ENCODE measurements around the gene LRP1B.

The LRP1B gene

GRCh38 chr2:140201572-140201971, 1929.2 kb downstream of the LRP1B start:
- H3K9me3 ChIP-seq = no peaks in the 10 kb centered on the region
- no peak overlapping the region for H3K27ac ChIP-seq
- no peaks in the 10 kb centered on the region for H3K36me3 ChIP-seq
- H3K27me3 ChIP-seq = no peaks in the 10 kb centered on the region
- H3K4me1 ChIP-seq = no peaks in the 10 kb centered on the region
- H4K20me1 ChIP-seq = no peaks in the 10 kb centered on the region
- no peak overlapping the region for H3K9ac ChIP-seq
- H3K4me3 ChIP-seq = no peak overlapping the region
- H3K4me2 ChIP-seq = no peak overlapping the region
- TF ChIP-seq Cebpa-rat (IDR thresholded peaks at IDR 0.05) = no peak

GRCh38 chr2:140200764-140201163, 1930.1 kb downstream of the LRP1B start:
- TF ChIP-seq Cebpa-rat (IDR thresholded peaks at IDR 0.05) = no peak
- no peak overlapping the region for H3K4me2 ChIP-seq
- H3K27ac ChIP-seq = no peak overlapping the region
- H3K9me3 ChIP-seq = no peaks in the 10 kb centered on the region
- H3K36me3 ChIP-seq = no peaks in the 10 kb centered on the region
- H3K9ac ChIP-seq = no peak overlapping the region
- H3K4me3 ChIP-seq = no peak overlapping the region
- no peaks in the 10 kb centered on the region for H3K4me1 ChIP-seq
- no peaks in the 10 kb centered on the region for H3K27me3 ChIP-seq
- H4K20me1 ChIP-seq = no peaks in the 10 kb centered on the region

DNA sequence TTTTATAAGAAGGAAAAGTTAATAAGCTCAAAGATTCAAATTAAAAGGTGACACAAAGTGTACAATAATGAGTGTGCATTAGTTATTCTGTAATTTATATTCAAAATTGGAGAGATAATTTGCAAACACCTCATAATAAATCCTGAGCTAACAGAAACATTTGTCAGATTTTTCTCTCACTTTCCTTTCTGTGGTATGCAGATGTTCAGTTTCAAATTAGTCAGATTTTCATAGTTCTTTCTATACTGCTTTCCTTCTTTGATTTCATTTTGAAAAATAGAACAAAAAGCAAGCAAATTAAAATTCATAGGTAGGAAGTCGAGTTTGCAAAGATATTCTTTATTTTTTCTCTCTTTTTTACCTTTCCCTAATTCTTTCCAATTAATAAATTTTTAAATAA, 1930.5 kb downstream of the LRP1B start:
- Histone ChIP-seq H3K36me3 (no peaks in the 10 kb centered on the region), H3K4me2 (no peak overlapping the region), H3K27me3 (no peaks in the 10 kb centered on the region), H4K20me1 (no peaks in the 10 kb centered on the region), H3K9ac (no peak overlapping the region), H3K27ac (no peak overlapping the region), H3K4me1 (no peaks in the 10 kb centered on the region), H3K9me3 (no peaks in the 10 kb centered on the region), H3K4me3 (no peak overlapping the region)
- TF ChIP-seq Cebpa-rat (IDR thresholded peaks at IDR 0.05) = no peak

- H3K9me3 ChIP-seq = no peaks in the 10 kb centered on the region
- no peaks in the 10 kb centered on the region for H3K4me1 ChIP-seq
- no peak overlapping the region for H3K4me3 ChIP-seq
- no peaks in the 10 kb centered on the region for H3K36me3 ChIP-seq
- H3K27ac ChIP-seq = no peak overlapping the region
- TF ChIP-seq Cebpa-rat (IDR thresholded peaks at IDR 0.05) = no peak
- no peak overlapping the region for H3K9ac ChIP-seq
- no peaks in the 10 kb centered on the region for H3K27me3 ChIP-seq
- H4K20me1 ChIP-seq = no peaks in the 10 kb centered on the region
- no peak overlapping the region for H3K4me2 ChIP-seq
Observed at GRCh38 chr2:140199312-140199711, 1931.5 kb downstream of the LRP1B start.

DNA sequence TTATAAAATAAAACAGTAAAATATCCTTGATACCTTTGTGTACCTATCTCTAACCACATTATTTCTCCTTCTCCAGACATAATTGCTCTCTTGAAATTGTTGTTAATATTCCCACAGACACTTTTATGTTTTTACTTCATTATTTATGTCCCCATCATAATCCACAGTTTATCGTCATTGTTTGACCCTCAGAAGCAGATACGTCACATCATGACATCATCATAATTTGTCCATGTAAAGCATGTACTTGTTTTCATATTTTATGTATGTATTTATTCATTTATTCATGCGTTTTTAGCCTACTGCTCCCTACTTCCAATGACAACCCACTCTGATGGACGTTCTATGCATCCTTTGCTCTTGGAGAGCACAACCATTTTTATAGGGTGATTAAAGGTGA, 1943.7 kb downstream of the LRP1B start:
- Histone ChIP-seq H3K4me3 (no peak overlapping the region), H3K4me2 (no peak overlapping the region), H3K36me3 (no peaks in the 10 kb centered on the region), H3K27me3 (no peaks in the 10 kb centered on the region), H3K9ac (no peak overlapping the region), H4K20me1 (no peaks in the 10 kb centered on the region), H3K4me1 (no peaks in the 10 kb centered on the region), H3K27ac (no peak overlapping the region), H3K9me3 (no peaks in the 10 kb centered on the region)
- TF ChIP-seq Cebpa-rat (IDR thresholded peaks at IDR 0.05) = no peak

DNA sequence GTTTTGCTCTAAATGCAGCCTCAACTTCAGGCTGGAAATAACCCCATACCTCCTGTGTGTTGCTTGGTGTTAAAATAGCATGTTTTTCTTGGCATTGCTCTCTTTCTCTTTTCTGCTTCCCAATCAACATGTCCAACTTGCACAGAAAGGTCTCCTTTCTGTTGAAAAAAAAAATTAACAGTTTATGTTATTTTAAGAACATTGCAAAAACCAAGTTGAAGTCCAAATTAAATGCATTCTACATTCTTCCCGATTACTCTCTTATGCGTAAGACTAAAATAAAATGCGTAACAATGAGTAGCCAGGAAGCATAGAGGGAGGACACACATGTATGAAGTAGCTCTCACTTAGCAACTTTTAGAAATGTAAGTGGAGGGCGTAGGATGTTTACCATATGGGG, 1944.5 kb downstream of the LRP1B start:
- no peaks in the 10 kb centered on the region for H3K27me3 ChIP-seq
- no peak overlapping the region for H3K9ac ChIP-seq
- no peak overlapping the region for H3K4me2 ChIP-seq
- no peaks in the 10 kb centered on the region for H3K36me3 ChIP-seq
- H3K4me3 ChIP-seq = no peak overlapping the region
- H3K9me3 ChIP-seq = no peaks in the 10 kb centered on the region
- no peak overlapping the region for H3K27ac ChIP-seq
- H3K4me1 ChIP-seq = no peaks in the 10 kb centered on the region
- no peak for TF ChIP-seq Cebpa-rat (IDR thresholded peaks at IDR 0.05)
- no peaks in the 10 kb centered on the region for H4K20me1 ChIP-seq

- no peak for TF ChIP-seq Cebpa-rat (IDR thresholded peaks at IDR 0.05)
- no peaks in the 10 kb centered on the region for H3K36me3 ChIP-seq
Observed at GRCh38 chr2:140185076-140185475, 1945.7 kb downstream of the LRP1B start.

DNA sequence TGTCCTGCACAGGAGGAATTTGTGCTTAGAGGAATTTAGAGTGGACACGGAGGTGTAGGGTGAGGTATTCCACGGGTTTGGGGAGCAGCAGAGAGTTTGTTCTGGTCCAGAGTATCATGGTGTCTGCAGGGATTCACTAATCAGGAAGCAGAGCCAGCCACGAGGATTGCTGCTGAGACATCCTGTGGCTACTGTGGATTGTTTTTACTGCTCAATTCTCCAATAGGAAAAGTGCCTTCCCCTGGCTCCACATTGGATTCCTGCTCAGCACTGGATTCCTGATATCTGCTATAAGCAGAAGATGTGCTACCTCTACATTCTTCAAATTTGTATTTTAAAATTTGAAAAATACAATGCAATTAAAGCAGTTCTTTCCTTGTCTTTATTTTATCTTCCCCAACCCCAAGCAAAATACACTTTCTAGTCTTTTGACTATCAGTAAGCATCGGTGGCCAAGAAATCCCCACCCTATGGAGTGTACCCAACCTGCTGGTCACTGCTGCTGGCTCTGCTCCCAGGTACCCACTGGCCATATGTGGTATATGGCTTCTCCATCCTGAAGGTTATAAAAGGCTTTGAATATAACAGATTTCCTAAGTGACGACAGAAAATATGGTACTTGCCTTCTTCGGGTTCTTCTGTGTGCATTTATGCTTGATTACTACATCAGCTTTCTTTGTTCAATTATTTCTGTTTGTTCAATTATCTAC, 1947.6 kb downstream of the LRP1B start:
- H3K4me2 ChIP-seq = no peak overlapping the region

More at GRCh38 chr2:140185076-140185475, 1945.7 kb downstream of the LRP1B start:
- H3K27me3 ChIP-seq = no peaks in the 10 kb centered on the region
- H3K9me3 ChIP-seq = no peaks in the 10 kb centered on the region
- no peak overlapping the region for H3K27ac ChIP-seq
- no peaks in the 10 kb centered on the region for H4K20me1 ChIP-seq
- H3K4me3 ChIP-seq = no peak overlapping the region
- H3K4me1 ChIP-seq = no peaks in the 10 kb centered on the region
- H3K9ac ChIP-seq = no peak overlapping the region
- no peak overlapping the region for H3K4me2 ChIP-seq

More for the DNA sequence above, 1947.6 kb downstream of the LRP1B start:
- Histone ChIP-seq H3K27me3 (no peaks in the 10 kb centered on the region), H3K36me3 (no peaks in the 10 kb centered on the region), H3K4me3 (no peak overlapping the region), H4K20me1 (no peaks in the 10 kb centered on the region), H3K9ac (no peak overlapping the region), H3K9me3 (no peaks in the 10 kb centered on the region), H3K4me1 (no peaks in the 10 kb centered on the region), H3K27ac (no peak overlapping the region)
- no peak for TF ChIP-seq Cebpa-rat (IDR thresholded peaks at IDR 0.05)
